Central memory CD8-positive, alpha-beta T cell (primary cell): ENCODE measurements around the gene LRTM2.

Source experiments
- ATAC-seq: fragments of 150-1000 bp; cut with Tn5 transposase; replicated peaks from 2 replicates; pipeline ENCODE4 v1.10.0; 2022; ENCODE audit warnings: mild to moderate bottlenecking, moderate FRiP score, moderate number of reproducible peaks; ENCODE audit not compliant: poor library complexity, severe bottlenecking; ENCODE audit errors: extremely low read depth
- DNase-seq, 2 donors: peaks; one replicate each; pipeline ENCODE4 v3.0.0; 2021; ENCODE audit warnings: low spot score in 2 of 2
- H3K27ac Mint-ChIP-seq: one replicate; pipeline ENCODE4 v1.8.0; 2022; ENCODE audit warnings: low read depth, mild to moderate bottlenecking, moderate library complexity, mixed read lengths
- H3K27me3 Mint-ChIP-seq: one replicate; pipeline ENCODE4 v1.8.0; 2022; ENCODE audit warnings: mixed read lengths
- H3K36me3 Mint-ChIP-seq: one replicate; pipeline ENCODE4 v1.8.0; 2022; ENCODE audit warnings: mild to moderate bottlenecking, moderate library complexity, mixed read lengths; ENCODE audit not compliant: insufficient read depth
- H3K4me1 Mint-ChIP-seq: one replicate; pipeline ENCODE4 v1.8.0; 2022; ENCODE audit warnings: mixed read lengths
- H3K4me3 Mint-ChIP-seq: one replicate; pipeline ENCODE4 v1.8.0; 2022; ENCODE audit warnings: mild to moderate bottlenecking, moderate library complexity, mixed read lengths
- H3K9me3 Mint-ChIP-seq: one replicate; pipeline ENCODE4 v1.8.0; 2022; ENCODE audit warnings: mixed read lengths

Gene LRTM2

GRCh38 chr12:1830981-1831963 lies 10.9 kb downstream of the LRTM2 start:
- ATAC-seq = no peak
- H3K36me3 Mint-ChIP-seq = peaks cover 2% of the 10 kb centered on the region
- H3K4me3 Mint-ChIP-seq = no peak overlapping the region
- no peak for DNase-seq
- H3K4me1 Mint-ChIP-seq = no peaks in the 10 kb centered on the region
- H3K27ac Mint-ChIP-seq = no peak overlapping the region
- H3K27me3 Mint-ChIP-seq = peaks cover 63% of the 10 kb centered on the region
- no peaks in the 10 kb centered on the region for H3K9me3 Mint-ChIP-seq

- Mint-ChIP-seq H3K27me3 (peaks cover 63% of the 10 kb centered on the region), H3K9me3 (no peaks in the 10 kb centered on the region), H3K36me3 (peaks cover 2% of the 10 kb centered on the region), H3K4me1 (no peaks in the 10 kb centered on the region), H3K4me3 (no peak overlapping the region), H3K27ac (no peak overlapping the region)
- DNase-seq (no peak), ATAC-seq (no peak)
Observed at GRCh38 chr12:1832801-1833595, 12.6 kb downstream of the LRTM2 start.

- Mint-ChIP-seq H3K4me3 (no peak overlapping the region), H3K9me3 (no peaks in the 10 kb centered on the region), H3K36me3 (peaks cover 2% of the 10 kb centered on the region), H3K27ac (no peak overlapping the region), H3K27me3 (peaks cover 58% of the 10 kb centered on the region), H3K4me1 (no peaks in the 10 kb centered on the region)
- ATAC-seq (no peak), DNase-seq (no peak)
Observed at GRCh38 chr12:1833596-1834028, 13.2 kb downstream of the LRTM2 start.

GRCh38 chr12:1834186-1834925 lies 14.0 kb downstream of the LRTM2 start:
- Mint-ChIP-seq H3K9me3 (no peaks in the 10 kb centered on the region), H3K36me3 (peaks cover 2% of the 10 kb centered on the region), H3K4me1 (no peaks in the 10 kb centered on the region), H3K4me3 (no peak overlapping the region), H3K27ac (no peak overlapping the region), H3K27me3 (peaks cover 51% of the 10 kb centered on the region)
- DNase-seq (no peak), ATAC-seq (no peak)

- peaks cover 46% of the 10 kb centered on the region for H3K27me3 Mint-ChIP-seq
- no peaks in the 10 kb centered on the region for H3K4me1 Mint-ChIP-seq
- ATAC-seq (no peak), DNase-seq (no peak)
- no peak overlapping the region for H3K27ac Mint-ChIP-seq
- H3K4me3 Mint-ChIP-seq = no peak overlapping the region
- peaks cover 2% of the 10 kb centered on the region for H3K36me3 Mint-ChIP-seq
- H3K9me3 Mint-ChIP-seq = no peaks in the 10 kb centered on the region
Observed at GRCh38 chr12:1835211-1836131, 15.1 kb downstream of the LRTM2 start.

- H3K4me1 Mint-ChIP-seq = no peaks in the 10 kb centered on the region
- ATAC-seq (no peak), DNase-seq (no peak)
- no peaks in the 10 kb centered on the region for H3K36me3 Mint-ChIP-seq
- H3K27ac Mint-ChIP-seq = no peak overlapping the region
- H3K4me3 Mint-ChIP-seq = no peak overlapping the region
- peaks cover 43% of the 10 kb centered on the region for H3K27me3 Mint-ChIP-seq
- H3K9me3 Mint-ChIP-seq = no peaks in the 10 kb centered on the region
Observed at GRCh38 chr12:1836241-1836803, 16.0 kb downstream of the LRTM2 start.

GRCh38 chr12:1836854-1837421 lies 16.6 kb downstream of the LRTM2 start:
- no peaks in the 10 kb centered on the region for H3K4me1 Mint-ChIP-seq
- no peak for ATAC-seq

GRCh38 chr12:1837541-1838204 lies 17.3 kb downstream of the LRTM2 start:
- Mint-ChIP-seq H3K4me1 (no peaks in the 10 kb centered on the region), H3K27me3 (peaks cover 46% of the 10 kb centered on the region), H3K4me3 (no peak overlapping the region)

More at GRCh38 chr12:1836854-1837421, 16.6 kb downstream of the LRTM2 start:
- Mint-ChIP-seq H3K9me3 (no peaks in the 10 kb centered on the region), H3K36me3 (no peaks in the 10 kb centered on the region), H3K27me3 (peaks cover 43% of the 10 kb centered on the region), H3K4me3 (no peak overlapping the region), H3K27ac (no peak overlapping the region)
- no peak for DNase-seq

GRCh38 chr12:1838205-1838993 lies 18.0 kb downstream of the LRTM2 start:
- ATAC-seq = no peak
- DNase-seq = no peak
- no peaks in the 10 kb centered on the region for H3K9me3 Mint-ChIP-seq
- H3K4me3 Mint-ChIP-seq = no peak overlapping the region
- peaks cover 48% of the 10 kb centered on the region for H3K27me3 Mint-ChIP-seq
- H3K36me3 Mint-ChIP-seq = no peaks in the 10 kb centered on the region
- H3K4me1 Mint-ChIP-seq = no peaks in the 10 kb centered on the region
- H3K27ac Mint-ChIP-seq = no peak overlapping the region

More at GRCh38 chr12:1837541-1838204, 17.3 kb downstream of the LRTM2 start:
- H3K27ac Mint-ChIP-seq = no peak overlapping the region
- DNase-seq = no peak
- no peaks in the 10 kb centered on the region for H3K9me3 Mint-ChIP-seq
- H3K36me3 Mint-ChIP-seq = no peaks in the 10 kb centered on the region
- no peak for ATAC-seq

- H3K36me3 Mint-ChIP-seq = no peaks in the 10 kb centered on the region
- H3K4me3 Mint-ChIP-seq = no peak overlapping the region
- ATAC-seq (no peak), DNase-seq (no peak)
- no peaks in the 10 kb centered on the region for H3K9me3 Mint-ChIP-seq
- no peaks in the 10 kb centered on the region for H3K4me1 Mint-ChIP-seq
- peaks cover 48% of the 10 kb centered on the region for H3K27me3 Mint-ChIP-seq
- no peak overlapping the region for H3K27ac Mint-ChIP-seq
Observed at GRCh38 chr12:1838994-1839365, 18.6 kb downstream of the LRTM2 start.
